GM10248 (cell line): ENCODE measurements around the gene ZNF611.
"Not testable (repeated sequence)": the region's sequence is repeated elsewhere in the genome, so short reads cannot be mapped to it uniquely, and the experiment has no call there.

Source experiments
- CTCF ChIA-PET: fragments of 300-600 bp; sonication (Branson Sonifier 250); formaldehyde crosslinking; extraction: SDS; loops from one replicate; lab custom pipeline; 2021; ENCODE audit warnings: antibody characterized with exemption; lab: Yijun Ruan, JAX
- POLR2A ChIA-PET: fragments of 350-650 bp; sonication (Branson Sonifier 250); formaldehyde crosslinking; extraction: SDS; loops from one replicate; lab custom pipeline; 2020; ENCODE audit warnings: antibody characterized with exemption; lab: Yijun Ruan, JAX
- DNase-seq: peaks from one replicate; pipeline ENCODE4 v3.0.0; 2012; ENCODE audit errors: extremely low spot score
- TF ChIP-seq, protein P1 (sequence below): IDR thresholded peaks from 2 replicates; pipeline ENCODE4 v1.5.1; 2012; ENCODE audit warnings: mild to moderate bottlenecking, low read depth; ENCODE audit errors: extremely low read depth, missing control alignments, control extremely low read depth

Gene ZNF611

DNA sequence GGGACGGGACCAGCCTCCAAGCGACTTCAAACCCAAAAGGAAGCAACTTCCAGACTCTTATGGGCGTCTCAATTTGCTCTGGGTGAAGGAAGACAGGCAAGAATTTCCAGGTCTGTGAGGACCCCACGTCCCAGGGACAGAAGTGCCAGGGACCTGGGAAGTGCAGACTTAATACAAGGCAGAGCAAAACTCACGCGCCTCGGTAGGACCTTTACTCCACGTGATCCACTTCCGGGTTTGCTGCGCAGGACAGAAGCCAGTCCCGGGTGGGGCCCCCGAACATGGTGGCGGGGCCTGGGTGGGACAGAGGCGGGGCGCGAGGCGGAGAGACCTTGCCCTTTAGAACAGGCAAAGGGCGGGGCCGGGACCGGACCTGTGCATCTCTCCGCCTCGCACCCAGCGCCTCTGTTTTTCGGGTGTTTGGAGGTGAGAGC is 9.3 kb downstream of the ZNF611 start:
- DNase-seq: no peak
- TF ChIP-seq, protein P1, sequence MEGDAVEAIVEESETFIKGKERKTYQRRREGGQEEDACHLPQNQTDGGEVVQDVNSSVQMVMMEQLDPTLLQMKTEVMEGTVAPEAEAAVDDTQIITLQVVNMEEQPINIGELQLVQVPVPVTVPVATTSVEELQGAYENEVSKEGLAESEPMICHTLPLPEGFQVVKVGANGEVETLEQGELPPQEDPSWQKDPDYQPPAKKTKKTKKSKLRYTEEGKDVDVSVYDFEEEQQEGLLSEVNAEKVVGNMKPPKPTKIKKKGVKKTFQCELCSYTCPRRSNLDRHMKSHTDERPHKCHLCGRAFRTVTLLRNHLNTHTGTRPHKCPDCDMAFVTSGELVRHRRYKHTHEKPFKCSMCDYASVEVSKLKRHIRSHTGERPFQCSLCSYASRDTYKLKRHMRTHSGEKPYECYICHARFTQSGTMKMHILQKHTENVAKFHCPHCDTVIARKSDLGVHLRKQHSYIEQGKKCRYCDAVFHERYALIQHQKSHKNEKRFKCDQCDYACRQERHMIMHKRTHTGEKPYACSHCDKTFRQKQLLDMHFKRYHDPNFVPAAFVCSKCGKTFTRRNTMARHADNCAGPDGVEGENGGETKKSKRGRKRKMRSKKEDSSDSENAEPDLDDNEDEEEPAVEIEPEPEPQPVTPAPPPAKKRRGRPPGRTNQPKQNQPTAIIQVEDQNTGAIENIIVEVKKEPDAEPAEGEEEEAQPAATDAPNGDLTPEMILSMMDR: no peak
- CTCF ChIA-PET: no interaction called here
- POLR2A ChIA-PET: no interaction called here

DNA sequence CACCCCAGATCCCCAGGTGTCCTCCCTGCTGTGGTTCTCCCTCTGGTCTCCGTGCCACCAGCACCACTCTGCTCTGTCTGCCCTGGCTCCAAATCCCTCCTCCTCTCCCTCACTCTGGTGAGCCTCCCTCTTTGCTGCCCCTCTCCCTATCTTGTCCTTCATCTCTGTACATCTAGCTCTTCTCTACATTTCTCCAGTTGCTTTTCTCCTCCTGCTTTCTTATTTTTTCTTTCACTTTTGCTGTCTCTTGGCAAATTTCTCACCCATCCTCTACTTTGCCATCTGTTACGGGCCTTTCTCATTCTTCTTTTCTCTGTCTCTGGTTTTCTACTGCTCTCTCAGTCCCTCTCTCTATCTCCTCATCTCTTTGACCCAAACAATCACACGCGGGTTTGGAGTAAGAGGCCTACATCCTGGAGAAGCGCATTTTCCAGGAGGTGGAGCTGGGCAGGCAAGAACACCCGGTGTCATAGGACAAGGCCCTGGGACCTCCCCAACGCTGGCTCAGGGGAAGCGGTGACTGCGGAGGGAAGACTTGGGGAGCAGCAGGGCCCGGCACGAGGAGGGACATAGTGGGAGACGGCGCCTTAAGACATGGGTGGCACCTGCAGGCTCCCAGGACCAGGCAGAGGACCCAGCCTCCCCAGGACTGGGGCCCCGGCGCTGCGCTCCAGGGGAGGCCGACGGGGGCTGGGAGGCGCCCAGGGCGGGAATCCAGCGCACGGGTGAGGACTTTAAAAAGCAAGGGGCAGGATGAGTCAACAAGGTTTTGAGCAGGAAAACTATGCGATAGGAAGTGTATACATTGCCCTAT is 9.9 kb downstream of the ZNF611 start:
- TF ChIP-seq, protein P1: no peak
- DNase-seq: no peak
- ChIA-PET CTCF (no interaction called here), POLR2A (no interaction called here)

DNA sequence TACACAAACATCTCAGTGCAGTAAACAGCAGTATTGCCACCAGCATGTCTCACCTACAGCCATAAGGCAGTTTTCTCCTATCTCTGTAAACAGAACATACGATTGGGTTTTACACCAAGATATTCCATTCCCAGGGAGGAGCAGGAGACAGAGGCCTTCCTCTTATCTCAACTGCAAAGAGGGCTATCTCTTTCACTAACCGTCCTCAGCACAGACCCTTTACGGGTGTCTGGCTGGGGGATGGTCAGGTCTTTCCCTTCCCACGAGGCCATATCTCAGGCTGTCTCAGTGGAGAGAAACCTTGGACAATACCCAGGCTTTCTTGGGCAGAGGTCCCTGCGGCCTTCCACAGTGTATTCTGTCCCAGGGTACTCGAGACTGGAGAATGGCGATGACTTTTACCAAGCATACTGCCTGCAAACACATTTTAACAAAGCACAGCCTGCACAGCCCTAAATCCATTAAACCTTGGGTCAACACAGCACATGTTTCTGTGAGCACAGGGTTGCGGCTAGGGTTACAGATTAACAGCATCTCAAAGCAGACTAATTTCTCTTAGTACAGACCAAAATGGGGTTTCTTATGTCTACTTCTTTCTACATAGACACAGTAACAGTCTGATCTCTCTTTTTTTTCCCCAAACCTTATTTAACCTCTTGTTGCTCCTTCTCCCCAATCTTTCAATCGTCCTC is 10.8 kb downstream of the ZNF611 start:
- CTCF ChIA-PET, DNase-seq, POLR2A ChIA-PET: not testable (repeated sequence)

DNA sequence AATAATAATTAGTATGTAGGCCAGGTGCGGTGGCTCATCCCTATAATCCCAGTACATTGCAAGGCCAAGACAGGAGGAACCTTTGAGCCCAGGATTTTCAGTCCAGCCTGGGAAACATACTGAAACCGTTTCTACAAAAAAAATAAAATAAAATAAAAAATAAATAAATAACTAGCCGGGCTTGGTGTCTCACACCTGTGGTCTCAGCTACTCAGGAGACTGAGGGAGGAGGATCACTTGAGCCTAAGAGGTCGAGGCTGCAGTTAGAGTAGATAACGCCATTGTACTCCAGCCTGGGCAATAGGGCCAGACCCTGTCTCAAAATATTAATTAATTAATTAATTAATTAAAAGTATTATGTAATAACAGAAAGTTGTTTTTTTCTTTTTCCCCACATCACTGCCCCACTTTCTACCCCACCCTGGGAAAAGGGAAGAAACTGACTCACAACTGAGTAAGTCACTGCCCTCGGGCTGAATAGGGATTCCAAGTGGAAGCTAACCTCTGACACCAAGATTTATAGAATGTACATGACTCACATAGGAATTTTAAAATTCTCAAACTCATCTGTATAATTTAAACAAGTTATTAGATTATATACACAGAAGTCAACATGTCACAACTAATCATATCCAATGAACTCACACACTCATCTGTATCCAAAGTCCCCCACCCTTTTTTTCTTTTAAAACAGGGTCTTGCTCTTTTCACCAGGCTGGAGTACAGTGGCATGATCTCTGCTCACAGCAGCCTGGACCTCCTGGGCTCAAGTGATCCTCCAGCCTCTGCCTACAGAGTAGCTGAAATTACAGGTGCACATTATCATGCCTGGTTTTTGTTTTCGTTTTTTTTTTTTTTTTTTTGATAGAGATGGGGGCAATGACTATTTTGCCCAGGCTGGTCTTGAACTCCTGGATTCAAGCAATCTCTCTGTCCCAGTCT is 12.5 kb downstream of the ZNF611 start:
- TF ChIP-seq, protein P1: no peak
- ChIA-PET POLR2A (no interaction called here), CTCF (no interaction called here)
- no peak for DNase-seq

DNA sequence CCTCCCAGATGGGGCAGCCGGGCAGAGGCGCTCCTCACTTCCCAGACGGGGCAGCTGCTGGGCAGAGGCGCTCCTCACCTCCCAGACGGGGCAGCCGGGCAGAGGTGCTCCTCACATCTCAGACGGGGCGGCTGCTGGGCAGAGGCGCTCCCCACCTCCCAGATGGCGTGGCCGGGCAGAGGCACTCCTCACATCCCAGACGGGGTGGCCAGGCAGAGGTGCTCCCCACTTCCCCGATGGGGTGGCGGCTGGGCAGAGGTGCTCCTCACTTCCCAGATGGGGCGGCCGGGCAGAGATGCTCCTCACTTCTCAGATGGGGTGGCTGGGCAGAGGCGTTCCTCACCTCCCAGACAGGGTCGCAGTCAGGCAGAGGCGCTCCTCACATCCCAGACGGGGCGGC is 14.3 kb downstream of the ZNF611 start:
- CTCF ChIA-PET, POLR2A ChIA-PET, DNase-seq: not testable (repeated sequence)

DNA sequence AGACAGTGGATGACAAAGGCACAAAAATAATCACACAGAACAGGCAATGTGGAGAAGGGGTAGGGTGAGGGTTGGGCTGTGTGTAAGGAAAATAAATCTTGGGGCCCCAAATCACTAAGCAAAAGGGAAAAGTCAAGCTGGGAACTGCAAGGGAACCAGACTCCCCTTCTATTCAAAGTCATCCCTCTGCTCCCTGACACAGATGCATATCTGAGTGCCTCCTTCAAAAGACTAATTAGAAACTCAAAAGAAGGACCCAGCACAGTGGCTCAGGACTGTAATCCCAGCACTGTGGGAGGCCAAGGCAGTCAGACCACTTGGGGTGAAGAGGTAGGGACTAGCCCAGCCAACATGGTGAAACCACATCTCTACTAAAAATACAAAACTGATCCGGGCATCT is 18.3 kb downstream of the ZNF611 start:
- no peak for DNase-seq
- CTCF ChIA-PET: no interaction called here
- TF ChIP-seq, protein P1: no peak
- POLR2A ChIA-PET: no interaction called here

DNA sequence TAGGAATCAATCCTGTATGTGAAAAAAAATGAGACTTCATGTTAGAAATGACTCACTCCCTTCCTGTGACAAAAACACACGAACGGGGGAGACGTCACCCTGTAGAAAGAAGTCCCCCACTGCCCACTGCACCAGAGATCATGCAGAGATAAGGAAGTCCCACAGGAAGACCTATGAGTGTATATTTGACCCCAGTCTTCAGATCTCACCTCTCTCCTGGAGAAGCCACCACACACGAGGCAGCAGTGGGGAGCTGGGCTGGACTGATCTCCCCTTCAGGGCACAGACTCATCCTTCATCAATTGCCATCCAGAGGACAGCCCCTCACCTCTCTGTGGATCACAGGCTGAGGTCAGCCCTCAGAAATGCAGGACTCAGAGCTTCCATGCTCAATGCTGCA is 18.9 kb downstream of the ZNF611 start:
- CTCF ChIA-PET, POLR2A ChIA-PET, DNase-seq: not testable (repeated sequence)

DNA sequence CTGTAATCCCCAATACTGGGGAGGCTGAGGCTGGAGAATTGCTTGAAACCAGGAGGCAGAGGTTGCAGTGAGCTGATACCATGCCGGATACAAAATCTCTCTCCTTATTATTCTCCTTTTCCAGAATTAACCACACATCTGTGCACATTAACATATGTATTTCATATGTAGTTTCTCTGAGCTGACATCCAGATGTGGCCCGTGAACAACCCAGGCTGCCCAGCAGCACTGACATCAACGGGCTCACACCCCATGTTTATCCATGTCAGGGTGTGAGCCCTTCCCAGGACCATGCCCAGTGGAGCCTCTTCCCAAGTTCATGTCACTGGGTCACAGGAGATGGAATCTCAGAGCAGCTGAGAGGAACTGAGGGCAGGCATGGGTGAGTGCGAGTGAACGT is 19.5 kb downstream of the ZNF611 start:
- CTCF ChIA-PET: interaction anchor here (1.0 kb wide), 1 partner anchor 14 kb away, joined by 3 read pairs; no protein-coding TSS in a partner anchor
- POLR2A ChIA-PET, DNase-seq: not testable (repeated sequence)

DNA sequence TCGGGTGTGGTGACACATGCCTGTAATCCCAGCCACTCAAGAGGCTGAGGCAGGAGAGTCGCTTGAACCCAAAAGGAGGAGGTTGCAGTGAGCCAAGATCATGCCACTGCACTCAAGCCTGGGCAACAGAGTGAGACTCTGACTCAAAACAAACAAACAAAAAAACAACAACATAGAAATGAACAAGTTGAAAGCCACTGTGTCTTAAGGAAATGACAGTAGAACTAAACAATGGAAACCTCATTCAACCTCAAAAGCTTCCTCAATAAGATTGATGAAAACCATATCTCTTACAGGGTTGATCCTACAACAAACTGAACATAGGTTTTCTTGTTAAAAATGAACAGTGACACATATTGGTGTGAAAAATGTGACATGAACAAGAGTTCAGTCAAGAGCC is 21.8 kb downstream of the ZNF611 start:
- DNase-seq, CTCF ChIA-PET, POLR2A ChIA-PET: not testable (repeated sequence)

DNA sequence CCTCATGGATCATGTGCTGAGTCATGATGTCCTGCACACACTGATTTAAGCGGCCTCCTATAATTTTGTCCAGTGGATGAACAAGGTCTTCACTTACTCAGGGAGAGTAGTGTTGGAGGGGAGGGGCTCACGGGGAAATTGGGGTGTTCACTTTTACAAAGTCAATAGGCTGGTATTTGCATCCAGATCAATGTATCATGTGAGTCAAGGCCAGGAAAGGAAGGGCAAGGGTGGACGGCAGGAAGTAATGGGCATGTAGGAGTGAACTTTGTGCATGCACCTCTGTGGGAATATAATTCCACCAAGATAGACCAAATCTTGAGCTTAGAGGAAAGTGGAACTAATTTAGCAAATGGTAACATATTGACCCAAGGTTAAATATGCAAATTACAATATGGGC is 23.2 kb downstream of the ZNF611 start:
- POLR2A ChIA-PET, DNase-seq, CTCF ChIA-PET: not testable (repeated sequence)
